GM12878 (cell line): Measurements from ENCODE around the gene CHST8. TPM values are rescaled to one million over a fixed set of nuclear protein-coding genes. Genes with fewer than 3 reads are reported as not detected.

Experiments
- ATAC-seq: fragments of 200-7000 bp; cut with Tn5 transposase; 3 replicates; pipeline ENCODE4 v1.9.1; 2020; ENCODE audit warnings: mild to moderate bottlenecking, moderate library complexity
- BruUV-seq: library from RNA; stranded (reverse); fragments of 400-500 nt; replicated peaks from 2 replicates; lab custom pipeline; 2021; lab: Mats Ljungman, UMichigan
- CTCF ChIA-PET: fragments of 300-600 bp; sonication (Branson Sonifier 250); formaldehyde crosslinking; extraction: SDS; loops from one replicate; lab custom pipeline; 2021; ENCODE audit warnings: inconsistent platforms; lab: Yijun Ruan, JAX
- POLR2A ChIA-PET: fragments of 350-600 bp; formaldehyde crosslinking; extraction: SDS; loops from one replicate; lab custom pipeline; 2021; ENCODE audit warnings: inconsistent platforms; lab: Charles Lee
- RAD21 ChIA-PET: fragments of 300-600 bp; sonication (Branson Sonifier 250); formaldehyde crosslinking; loops from one replicate; lab custom pipeline; 2023; ENCODE audit warnings: antibody characterized with exemption; ENCODE audit not compliant: unreplicated experiment; lab: Charles Lee
- SMC1A ChIA-PET: fragments of 300-600 bp; sonication (Branson Sonifier 250); formaldehyde crosslinking; loops from one replicate; lab custom pipeline; 2023; ENCODE audit not compliant: unreplicated experiment, uncharacterized antibody; lab: Charles Lee
- DNase-seq: peaks from one replicate; pipeline ENCODE4 v3.0.0-alpha.2; 2011; ENCODE audit warnings: low read depth, low spot score
- FAIRE-seq: peaks from 3 replicates; lab custom pipeline; 2011; peaks lifted over from hg19 to GRCh38; lab: Jason Lieb, UNC
- H2AFZ ChIP-seq: 2 replicates; pipeline ENCODE4 v1.6.0; 2011; ENCODE audit warnings: low read depth, low read length, control low read depth; ENCODE audit not compliant: control insufficient read depth
- H3K27ac ChIP-seq: 2 replicates; pipeline ENCODE4 v1.5.1; 2011; ENCODE audit warnings: control low read depth; ENCODE audit not compliant: control insufficient read depth, insufficient read depth
- H3K27me3 ChIP-seq, 2 experiments: replicated peaks in 1 of 2; 2 replicates each; pipeline versions ENCODE4 v1.6.0 to v1.6.1; 2011; ENCODE audit warnings: low read length in 1 of 2; ENCODE audit not compliant: control insufficient read depth in 2 of 2, insufficient read depth in 2 of 2
- H3K36me3 ChIP-seq, 2 experiments: 2 replicates each; pipeline ENCODE4 v1.5.1; 2011; ENCODE audit warnings: low read length in 1 of 2; ENCODE audit not compliant: control insufficient read depth in 2 of 2, insufficient read depth in 2 of 2
- H3K4me1 ChIP-seq: 2 replicates; pipeline ENCODE4 v1.6.1; 2011; ENCODE audit warnings: mild to moderate bottlenecking, low read length, moderate library complexity, mixed read lengths; ENCODE audit not compliant: control insufficient read depth, insufficient read depth
- H3K4me2 ChIP-seq: 2 replicates; pipeline ENCODE4 v1.6.0; 2011; ENCODE audit warnings: control low read depth; ENCODE audit not compliant: control insufficient read depth, insufficient read depth
- H3K4me3 ChIP-seq: fragments of 200-600 bp; sonication (generic); 2 replicates; pipeline ENCODE4 v1.5.1; 2016
- H3K79me2 ChIP-seq: 2 replicates; pipeline ENCODE4 v1.6.0; 2011; ENCODE audit warnings: low read length; ENCODE audit not compliant: control insufficient read depth, insufficient read depth
- H3K9ac ChIP-seq: 2 replicates; pipeline ENCODE4 v1.8.0; 2011; ENCODE audit warnings: low read length, control low read depth, mixed read lengths; ENCODE audit not compliant: control insufficient read depth, insufficient read depth
- H3K9me3 ChIP-seq: replicated peaks from 3 replicates; pipeline ENCODE4 v1.5.1; 2011; ENCODE audit warnings: mild to moderate bottlenecking, low read length; ENCODE audit not compliant: control insufficient read depth, insufficient read depth
- H4K20me1 ChIP-seq: 2 replicates; pipeline ENCODE4 v1.6.0; 2011; ENCODE audit not compliant: control insufficient read depth, insufficient read depth
- ATF3 ChIP-seq: IDR thresholded peaks from 2 replicates; pipeline ENCODE4 v1.6.1; 2011; ENCODE audit warnings: low read depth, mild to moderate bottlenecking, low read length, moderate library complexity, borderline replicate concordance; ENCODE audit errors: extremely low read depth
- ATF7 ChIP-seq: fragments of 450-650 bp; IDR thresholded peaks from 2 replicates; pipeline ENCODE4 v1.6.1; 2016; ENCODE audit warnings: low read depth, mild to moderate bottlenecking
- CUX1 ChIP-seq: IDR thresholded peaks from 2 replicates; pipeline ENCODE4 v1.6.1; 2012; ENCODE audit warnings: improper control_type of control experiment, low read depth, low read length; ENCODE audit not compliant: insufficient replicate concordance
- GATAD2B ChIP-seq: fragments of 450-650 bp; conservative IDR thresholded peaks from 2 replicates; pipeline ENCODE4 v1.6.1; 2017; ENCODE audit warnings: low read depth, mild to moderate bottlenecking, moderate library complexity
- NBN ChIP-seq: fragments of 450-650 bp; IDR thresholded peaks from 2 replicates; pipeline ENCODE4 v1.6.1; 2016
- PAX5 ChIP-seq: IDR thresholded peaks from 2 replicates; pipeline ENCODE4 v1.6.1; 2011; ENCODE audit warnings: low read depth, low read length, borderline replicate concordance
- RBBP5 ChIP-seq: fragments of 200-600 bp; sonication (generic); conservative IDR thresholded peaks from 2 replicates; pipeline ENCODE4 v1.6.1; 2016
- TCF7 ChIP-seq: IDR thresholded peaks from 2 replicates; pipeline ENCODE4 v1.6.1; 2014; ENCODE audit warnings: antibody characterized with exemption, borderline replicate concordance
- USF2 ChIP-seq: IDR thresholded peaks from 2 replicates; pipeline ENCODE4 v1.6.1; 2011; ENCODE audit warnings: low read depth, low read length, improper control_type of control experiment, borderline replicate concordance
- WGBS: methylation state at CpG from one replicate; pipeline ENCODE4 v1.1.6; 2016; ENCODE audit warnings: low lambda C conversion rate; ENCODE audit not compliant: insufficient replicate concordance, insufficient coverage; ENCODE audit errors: missing lambda C conversion rate; 5-methylcytosine and 5-hydroxymethylcytosine counted together
- in situ Hi-C: fragments of 300-500 bp; cut with MboI; formaldehyde crosslinking; loops from 9 replicates; pipeline ENCODE4 v1.14.3; 2018; ENCODE audit warnings: mixed read lengths
- intact Hi-C: fragments of 100-400 bp; cut with micrococcal nuclease; formaldehyde crosslinking; loops from one replicate; pipeline ENCODE4 v1.14.2; 2022; ENCODE audit not compliant: unreplicated experiment
- polyA plus RNA-seq, 11 experiments: library from polyadenylated mRNA; depleted of rRNA in 4 of 11; unstranded in 6 of 11; stranded (reverse) in 5 of 11; fragments of >200 nt; fragmentation: Nextera tagmentation in 4 of 11; fragmentation: Illumina TruSeq in 1 of 11; extraction: Ambion mirVana in 4 of 11; extraction: Trizol in 1 of 11; gene quantifications; 1 replicate in 1 of 11; 2 replicates in 10 of 11; pipeline versions ENCODE4 v1.2.1 to v1.2.3, GENCODE V29; 2011 to 2016; ENCODE audit warnings: inconsistent platforms in 2 of 11, missing spikeins in 2 of 11, low read depth in 1 of 11
- total RNA-seq, 4 experiments: library from RNA; depleted of rRNA in 3 of 4; stranded (reverse); fragments of >200 nt in 3 of 4; fragmentation: Illumina TruSeq in 1 of 4; extraction: Trizol in 1 of 4; gene quantifications; 2 replicates each; pipeline versions ENCODE4 v1.2.1 to v1.2.3, GENCODE V29; 2013 to 2021

CHST8 gene
- total and polyA plus RNA-seq, 10 of the 15 experiments (the other 5 are each of a cell fraction or from before 2014, with no cell fraction given) = 0.06 TPM; not detected in 9

GRCh38 chr19:33601583-33601982, 20.2 kb upstream of the CHST8 start:
- Histone ChIP-seq H4K20me1 (no peaks in the 10 kb centered on the region), H3K9me3 (no peaks in the 10 kb centered on the region; the same call in 2 of the 3 replicates), H3K4me3 (no peak overlapping the region), H3K27ac (no peak overlapping the region), H3K27me3 (no peaks in the 10 kb centered on the region), H2AFZ (no peak overlapping the region), H3K4me1 (no peaks in the 10 kb centered on the region), H3K4me2 (no peak overlapping the region), H3K9ac (no peak overlapping the region), H3K36me3 (no peaks in the 10 kb centered on the region), H3K79me2 (no peaks in the 10 kb centered on the region)
- ATAC-seq (no peak), FAIRE-seq (no peak), DNase-seq (no peak)
- intact Hi-C loops (no loop called here), in situ Hi-C loops (no loop called here)
- TF ChIP-seq USF2 (no peak), ATF3 (no peak), GATAD2B (no peak), PAX5 (no peak), RBBP5 (no peak), CUX1 (no peak), NBN (no peak), TCF7 (no peak), ATF7 (no peak)
- ChIA-PET RAD21 (no interaction called here), SMC1A (no interaction called here), POLR2A (no interaction called here), CTCF (no interaction called here)
- no TSS peak for BruUV-seq
- WGBS = 21% methylated on average over 2 of the region's 2 CpGs
